ENCODE data around the gene SLC6A16.
"Not testable (repeated sequence)": the region's sequence is repeated elsewhere in the genome, so short reads cannot be mapped to it uniquely, and the experiment has no call there.

Gene SLC6A16

DNA sequence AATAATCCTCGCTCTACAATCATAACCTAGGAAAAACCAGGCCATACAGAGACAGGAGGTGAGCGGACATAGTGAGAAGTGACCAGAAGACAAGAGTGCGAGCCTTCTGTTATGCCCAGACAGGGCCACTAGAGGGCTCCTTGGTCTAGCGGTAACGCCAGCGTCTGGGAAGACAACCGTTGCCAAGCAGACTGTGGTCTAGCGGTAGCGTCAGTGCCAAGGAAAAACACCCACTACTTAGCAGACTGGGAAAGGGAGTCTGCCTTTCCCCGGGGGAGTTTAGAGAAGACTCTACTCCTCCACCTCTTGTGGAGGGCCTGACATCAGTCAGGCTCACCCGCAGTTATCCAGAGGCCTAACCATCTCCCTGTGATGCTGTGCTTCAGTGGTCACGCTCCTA is 58.6 kb downstream of the SLC6A16 start:
- not testable (repeated sequence) for DNase-seq (ENCODE audit: low read depth)

GRCh38 chr19:49264258-49264657 is 60.7 kb downstream of the SLC6A16 start:
- DNase-seq (ENCODE audit: low read depth), result no peak

- no peak for DNase-seq (ENCODE audit: low read depth)
These were observed 63.4 kb downstream of the SLC6A16 start for GRCh38 chr19:49261602-49262001.

GRCh38 chr19:49256691-49257090 is 68.3 kb downstream of the SLC6A16 start:
- no peak for DNase-seq (ENCODE audit: low read depth)

- DNase-seq (ENCODE audit: low read depth), result no peak
These were observed 69.3 kb downstream of the SLC6A16 start for GRCh38 chr19:49255674-49256073.

DNA sequence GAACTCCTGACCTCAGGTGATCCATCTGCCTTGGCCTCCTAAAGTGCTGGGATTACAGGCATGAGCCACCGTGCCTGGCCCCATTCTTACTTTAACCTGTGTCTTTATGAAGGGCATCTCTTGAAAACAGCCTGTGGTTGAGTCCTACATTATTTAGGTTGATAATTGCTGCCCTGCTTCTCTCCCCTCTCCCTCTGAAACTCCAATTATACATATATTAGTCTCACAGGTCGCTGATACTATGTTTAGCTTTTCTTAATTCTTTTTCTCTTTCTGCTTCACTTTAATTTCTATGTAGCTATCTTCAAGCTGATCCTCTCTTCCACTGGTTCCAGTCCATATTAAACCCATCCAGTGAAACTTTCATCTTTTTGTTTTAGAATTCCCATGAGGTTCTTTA is 75.1 kb downstream of the SLC6A16 start:
- DNase-seq (ENCODE audit: low read depth), result no peak

- DNase-seq (ENCODE audit: low read depth), result no peak
These were observed 77.3 kb downstream of the SLC6A16 start for GRCh38 chr19:49247676-49248075.

- DNase-seq (ENCODE audit: low read depth), result no peak
These were observed 80.7 kb downstream of the SLC6A16 start for GRCh38 chr19:49244256-49244655.

GRCh38 chr19:49243726-49244125 is 81.3 kb downstream of the SLC6A16 start:
- DNase-seq (ENCODE audit: low read depth), result no peak

DNA sequence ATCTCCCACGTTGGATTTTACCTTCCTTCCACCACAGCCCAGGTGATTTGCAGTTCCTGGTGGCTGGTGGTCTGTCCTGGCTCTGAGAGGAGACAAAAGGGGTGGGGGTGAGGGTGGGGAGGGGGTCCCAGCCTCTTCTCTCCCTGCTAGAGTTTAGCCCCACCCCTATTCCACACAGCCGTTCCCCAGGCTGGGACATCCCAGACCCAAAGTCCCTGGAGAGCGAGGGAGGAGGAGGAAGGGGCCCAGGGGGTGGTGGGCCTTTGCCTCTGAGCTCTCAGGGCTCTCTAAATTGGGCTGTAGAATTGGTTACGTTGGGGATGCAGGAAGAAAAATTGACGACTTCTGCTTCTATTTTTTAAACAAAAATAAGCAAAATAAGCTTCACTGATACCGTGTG is 81.9 kb downstream of the SLC6A16 start:
- no peak for DNase-seq (ENCODE audit: low read depth)

DNA sequence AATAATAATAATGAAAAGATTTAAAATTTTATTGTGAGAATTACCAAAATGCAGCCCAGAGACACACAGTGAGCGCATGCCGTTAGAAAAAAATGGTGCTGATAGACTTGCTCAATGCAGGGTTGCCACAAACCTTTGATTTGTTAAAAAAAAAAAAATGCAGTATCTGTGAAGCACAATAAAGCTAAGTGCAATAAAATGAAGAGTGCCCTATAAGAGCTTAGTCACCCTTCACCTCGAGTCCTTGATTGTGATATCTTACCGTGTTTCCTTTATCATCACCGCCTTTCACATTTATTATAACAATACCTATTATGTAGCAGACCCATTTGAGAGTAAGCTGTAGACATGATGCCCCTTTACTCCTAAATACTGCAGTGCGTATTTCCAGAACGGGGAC is 83.2 kb downstream of the SLC6A16 start:
- no peak for DNase-seq (ENCODE audit: low read depth)

Data from stimulated activated CD8-positive, alpha-beta memory T cell treated with anti-CD3 and anti-CD28 coated beads, Interleukin-12 subunit alpha, Interleukin-12 subunit beta, amount 100 ng/mL, for 4 hours (primary cell).